ENCODE data around the gene OR56A1.
"Not testable (repeated sequence)": the region's sequence is repeated elsewhere in the genome, so short reads cannot be mapped to it uniquely, and the experiment has no call there.

OR56A1 gene, protein sequence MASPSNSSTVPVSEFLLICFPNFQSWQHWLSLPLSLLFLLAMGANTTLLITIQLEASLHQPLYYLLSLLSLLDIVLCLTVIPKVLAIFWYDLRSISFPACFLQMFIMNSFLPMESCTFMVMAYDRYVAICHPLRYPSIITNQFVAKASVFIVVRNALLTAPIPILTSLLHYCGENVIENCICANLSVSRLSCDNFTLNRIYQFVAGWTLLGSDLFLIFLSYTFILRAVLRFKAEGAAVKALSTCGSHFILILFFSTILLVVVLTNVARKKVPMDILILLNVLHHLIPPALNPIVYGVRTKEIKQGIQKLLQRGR

DNA sequence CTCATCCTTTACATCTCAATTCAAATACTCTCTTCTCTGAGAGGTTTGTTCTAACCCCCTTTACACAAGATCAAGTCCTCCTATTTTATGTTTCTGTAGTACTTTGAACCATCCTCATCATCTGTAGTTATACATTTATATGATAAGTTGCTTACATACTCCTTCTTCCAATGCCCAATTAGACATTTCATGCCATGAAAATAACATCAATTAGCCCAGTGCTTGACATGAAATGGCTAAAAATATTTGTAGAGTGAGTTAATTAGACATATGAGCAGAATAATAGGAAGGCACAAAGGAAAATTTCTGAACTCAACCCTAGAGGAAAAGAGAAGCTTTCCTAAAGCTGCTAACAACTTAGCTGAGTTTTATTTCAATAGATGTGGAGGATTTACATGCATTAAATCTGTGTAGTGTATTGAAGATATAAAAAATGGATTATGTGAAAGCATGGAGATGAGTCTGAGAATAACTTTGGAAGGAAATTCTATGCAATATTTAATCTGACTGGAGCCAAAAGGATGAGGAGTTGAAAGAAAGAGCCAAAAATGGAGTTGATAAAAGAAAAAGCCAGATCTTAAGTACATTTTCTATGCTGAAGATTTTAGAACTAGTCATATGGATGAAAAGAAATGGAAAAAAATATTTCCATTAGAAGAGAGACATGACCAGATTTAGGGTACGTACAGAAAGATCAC, at the start of gene OR56A1:
Gene OR56A1, minus strand, starts transcription at position 51 of the 698 bp plus-strand sequence. CDS start 3,066 bp downstream, outside the sequence.
- Histone ChIP-seq H3K4me1 (no peaks in the 10 kb centered on the region), H3K4me3 (no peak within 1 kb of the TSS), H3K27me3 (ENCODE audit: low read depth) (peaks cover 3% of the 10 kb centered on the region; the same call in 1 of the 2 replicates), H3K36me3 (replicated peaks) (no peaks in the 10 kb centered on the region), H3K9me3 (no peaks in the 10 kb centered on the region)
- in situ Hi-C loops (cut with MboI; ENCODE audit: low sequenced_read_pairs) = no loop called here
- no peak for DNase-seq (ENCODE audit: low spot score in 2 of 2)

DNA sequence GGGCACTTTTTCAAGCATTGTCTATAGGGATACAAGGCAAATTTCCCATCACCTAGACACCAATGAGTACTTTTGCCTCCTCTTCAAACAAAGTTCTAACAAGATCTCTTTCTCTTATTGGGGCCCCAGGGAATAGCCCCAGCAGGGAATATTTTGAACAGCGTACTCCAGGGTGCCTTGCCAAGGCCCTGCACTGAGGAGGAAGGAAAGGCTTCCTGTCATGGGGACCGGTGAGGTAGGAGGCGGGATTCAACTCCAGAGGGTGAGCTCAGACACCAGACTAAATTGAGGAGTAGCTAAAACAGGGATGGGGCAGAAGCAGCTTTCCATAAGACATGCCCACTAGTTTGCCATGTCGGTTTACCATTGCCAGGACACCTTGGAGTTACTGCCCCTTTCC, 48.9 kb upstream of the OR56A1 start:
- Histone ChIP-seq H3K4me1 (no peaks in the 10 kb centered on the region), H3K9me3 (no peaks in the 10 kb centered on the region), H3K27me3 (ENCODE audit: low read depth) (no peaks in the 10 kb centered on the region), H3K4me3 (no peak overlapping the region), H3K36me3 (replicated peaks) (no peaks in the 10 kb centered on the region)
- in situ Hi-C loops (cut with MboI; ENCODE audit: low sequenced_read_pairs) = no loop called here
- DNase-seq (ENCODE audit: low spot score in 2 of 2) = no peak

DNA sequence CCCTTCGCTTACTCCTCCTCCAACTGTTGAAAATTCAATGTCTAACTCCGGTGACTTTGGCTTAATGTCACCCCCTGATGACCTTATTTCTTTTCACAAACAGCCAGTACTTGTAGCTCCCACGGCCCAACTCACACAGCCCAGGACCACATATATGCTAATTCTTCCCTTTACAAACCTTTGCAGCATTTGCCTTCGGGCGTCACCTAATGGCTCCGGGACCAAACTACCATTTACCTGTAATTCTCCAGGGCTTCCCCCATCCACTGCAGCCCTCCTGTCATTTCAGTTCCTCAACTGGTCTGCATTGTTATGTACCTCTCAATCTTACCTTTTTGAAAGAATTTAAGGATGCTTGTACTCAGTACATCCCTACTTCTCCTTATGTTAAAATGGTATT, 47.2 kb upstream of the OR56A1 start:
- no peak for DNase-seq (ENCODE audit: low spot score in 2 of 2)

DNA sequence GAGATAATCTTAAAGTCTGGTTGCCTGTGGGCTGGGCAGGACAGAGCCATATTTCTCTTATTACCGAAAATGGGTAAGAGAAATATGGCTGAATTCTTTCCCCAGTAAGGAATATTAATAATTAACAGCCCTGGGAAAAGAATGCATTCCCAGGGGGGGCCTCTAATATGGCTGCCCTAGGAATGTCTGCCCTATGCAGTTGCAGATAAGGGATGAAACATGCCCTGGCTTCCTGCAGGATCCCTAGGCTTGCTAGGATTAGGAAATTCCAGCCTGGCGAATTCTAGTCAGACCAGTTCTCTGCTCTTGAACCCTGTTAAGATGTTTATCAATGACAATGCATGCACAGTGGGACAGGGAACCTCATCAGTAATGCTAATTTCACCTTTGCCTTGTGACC, 45.9 kb upstream of the OR56A1 start:
- DNase-seq (ENCODE audit: low spot score in 2 of 2); H3K9me3 ChIP-seq; H3K36me3 ChIP-seq (replicated peaks); H3K4me1 ChIP-seq; H3K27me3 ChIP-seq (ENCODE audit: low read depth); in situ Hi-C loops (cut with MboI; ENCODE audit: low sequenced_read_pairs); H3K4me3 ChIP-seq: not testable (repeated sequence)

More for the DNA sequence above, 47.2 kb upstream of the OR56A1 start:
- Histone ChIP-seq H3K4me1 (no peaks in the 10 kb centered on the region), H3K4me3 (no peak overlapping the region), H3K36me3 (replicated peaks) (no peaks in the 10 kb centered on the region), H3K9me3 (no peaks in the 10 kb centered on the region), H3K27me3 (ENCODE audit: low read depth) (no peaks in the 10 kb centered on the region)
- in situ Hi-C loops (cut with MboI; ENCODE audit: low sequenced_read_pairs) = no loop called here

GRCh38 chr11:6067502-6067901, 36.9 kb upstream of the OR56A1 start:
- H3K4me1 ChIP-seq = no peaks in the 10 kb centered on the region
- H3K4me3 ChIP-seq = no peak overlapping the region
- H3K27me3 ChIP-seq (ENCODE audit: low read depth) = no peaks in the 10 kb centered on the region
- no peak for DNase-seq (ENCODE audit: low spot score in 2 of 2)
- in situ Hi-C loops (cut with MboI; ENCODE audit: low sequenced_read_pairs) = no loop called here
- no peaks in the 10 kb centered on the region for H3K9me3 ChIP-seq
- H3K36me3 ChIP-seq (replicated peaks) = no peaks in the 10 kb centered on the region

DNA sequence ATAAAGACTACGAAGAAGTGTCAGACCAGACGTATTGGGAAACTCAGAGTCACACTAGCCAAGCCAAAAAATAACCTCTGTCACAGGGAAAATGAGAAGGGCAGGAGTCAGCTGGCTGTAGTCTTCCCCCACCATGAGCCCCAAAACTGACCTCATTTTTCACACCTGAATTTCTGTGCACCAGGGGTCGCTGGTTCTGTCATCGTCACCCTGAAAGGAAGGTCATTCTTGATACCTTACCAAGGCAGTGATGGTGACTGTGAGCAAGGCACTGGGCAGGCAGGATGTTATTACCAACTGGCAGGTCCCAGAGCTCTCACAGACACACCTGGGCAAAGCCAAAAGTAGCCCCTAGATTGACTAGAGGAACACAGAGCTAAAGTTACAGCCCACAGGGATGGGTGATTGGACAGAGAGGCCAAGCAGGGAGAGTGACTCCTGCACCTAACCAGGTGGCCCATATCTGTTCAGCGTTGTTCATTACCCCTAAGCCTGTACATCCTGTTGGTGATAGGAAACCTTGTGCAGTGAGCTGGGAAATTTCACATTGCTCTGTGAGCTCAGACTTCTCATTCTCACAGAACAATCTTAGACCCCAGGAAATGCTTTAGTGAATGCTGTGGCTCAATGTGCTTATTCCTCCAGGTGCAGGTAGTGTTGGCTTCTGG, 32.3 kb upstream of the OR56A1 start:
- Histone ChIP-seq H3K9me3 (no peaks in the 10 kb centered on the region), H3K4me3 (no peak overlapping the region), H3K4me1 (no peaks in the 10 kb centered on the region), H3K36me3 (replicated peaks) (no peaks in the 10 kb centered on the region), H3K27me3 (ENCODE audit: low read depth) (no peaks in the 10 kb centered on the region)
- in situ Hi-C loops (cut with MboI; ENCODE audit: low sequenced_read_pairs) = no loop called here
- no peak for DNase-seq (ENCODE audit: low spot score in 2 of 2)

DNA sequence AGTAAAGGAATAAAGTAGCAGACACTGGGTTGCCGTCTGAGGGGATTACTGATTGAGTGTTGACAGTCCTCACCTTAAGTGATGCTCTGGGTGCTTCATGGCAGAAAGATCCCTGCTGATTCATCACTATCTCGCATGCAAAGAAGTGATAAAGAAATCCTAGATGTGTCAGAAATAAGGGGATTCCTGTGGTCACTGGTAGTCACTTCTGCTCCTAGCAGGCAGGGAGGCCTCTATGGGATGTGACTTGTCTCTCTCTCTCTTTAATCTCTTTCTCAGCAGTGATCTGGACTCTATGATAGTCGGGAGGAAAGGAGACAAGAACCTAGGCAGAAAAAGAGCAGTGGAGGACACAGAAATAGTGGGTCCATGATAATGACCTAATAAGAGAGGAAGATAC, 30.9 kb upstream of the OR56A1 start:
- in situ Hi-C loops (cut with MboI; ENCODE audit: low sequenced_read_pairs) = no loop called here
- no peaks in the 10 kb centered on the region for H3K27me3 ChIP-seq (ENCODE audit: low read depth)
- H3K9me3 ChIP-seq = no peaks in the 10 kb centered on the region
- H3K4me3 ChIP-seq = no peak overlapping the region
- H3K4me1 ChIP-seq = no peaks in the 10 kb centered on the region
- DNase-seq (ENCODE audit: low spot score in 2 of 2) = no peak
- no peaks in the 10 kb centered on the region for H3K36me3 ChIP-seq (replicated peaks)

DNA sequence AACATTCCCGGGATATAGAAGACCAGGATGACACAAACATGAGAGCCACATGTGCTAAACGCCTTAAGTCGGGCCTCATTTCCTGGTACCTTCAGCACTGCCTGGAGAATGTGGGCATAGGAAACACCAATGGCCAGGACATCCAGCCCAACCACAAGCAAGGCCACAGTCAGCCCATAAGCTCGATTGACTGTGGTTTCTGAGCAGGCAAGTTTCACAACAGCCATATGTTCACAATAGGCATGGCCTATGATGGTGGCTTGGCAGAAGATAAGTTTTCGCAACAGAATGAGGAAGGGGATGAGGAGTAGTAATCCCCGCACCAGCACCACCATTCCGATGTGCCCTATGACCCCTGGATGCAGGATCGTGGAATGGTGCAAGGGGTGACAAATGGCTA, 26.9 kb upstream of the OR56A1 start:
- in situ Hi-C loops (cut with MboI; ENCODE audit: low sequenced_read_pairs) = no loop called here
- no peaks in the 10 kb centered on the region for H3K36me3 ChIP-seq (replicated peaks)
- H3K4me3 ChIP-seq = no peak overlapping the region
- peaks cover 2% of the 10 kb centered on the region; the same call in 1 of the 2 replicates for H3K27me3 ChIP-seq (ENCODE audit: low read depth)
- DNase-seq (ENCODE audit: low spot score in 2 of 2) = no peak
- H3K4me1 ChIP-seq = no peaks in the 10 kb centered on the region
- H3K9me3 ChIP-seq = no peaks in the 10 kb centered on the region

DNA sequence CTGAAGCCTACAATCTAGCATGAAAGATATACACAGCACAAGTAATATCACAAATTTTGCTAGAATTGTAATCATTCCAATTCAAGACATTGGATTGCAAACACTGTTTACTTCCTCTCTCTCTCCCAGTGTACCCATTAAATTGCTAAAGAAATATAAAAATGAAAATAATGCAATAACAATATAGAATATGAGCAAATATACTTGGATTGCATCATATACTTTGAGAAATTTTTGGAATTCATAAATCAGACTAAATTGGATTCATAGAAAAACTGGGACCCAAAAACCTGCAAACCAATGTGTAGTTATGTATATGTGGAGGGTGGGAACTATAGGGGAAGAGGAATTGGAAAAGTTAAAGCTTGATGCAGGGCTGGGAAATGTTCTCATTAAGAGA, 25.0 kb upstream of the OR56A1 start:
- in situ Hi-C loops (cut with MboI; ENCODE audit: low sequenced_read_pairs) = no loop called here
- DNase-seq (ENCODE audit: low spot score in 2 of 2) = no peak
- no peaks in the 10 kb centered on the region for H3K36me3 ChIP-seq (replicated peaks)

DNA sequence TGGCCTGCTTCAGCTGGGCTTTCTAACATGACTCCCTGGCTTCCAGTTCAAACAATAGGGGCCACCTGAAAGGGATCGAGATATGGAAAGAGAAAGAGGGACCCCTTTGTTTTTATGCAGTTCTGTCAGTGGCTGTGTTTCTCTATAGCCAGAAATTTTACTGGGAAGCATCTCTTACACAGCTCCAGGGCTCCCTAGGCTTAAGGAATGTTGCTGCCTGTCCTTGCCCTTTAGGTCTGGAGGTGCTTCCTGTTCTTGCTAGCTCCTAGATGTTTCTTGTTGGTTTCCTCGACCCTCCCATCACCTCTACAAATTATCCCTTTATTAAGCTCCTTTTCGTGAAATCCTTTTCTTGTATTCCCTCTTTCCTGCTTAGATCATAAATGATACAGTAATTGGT, 21.8 kb upstream of the OR56A1 start:
- H3K36me3 ChIP-seq (replicated peaks) = no peaks in the 10 kb centered on the region
- no peak overlapping the region for H3K4me3 ChIP-seq
- no peaks in the 10 kb centered on the region for H3K9me3 ChIP-seq
- H3K27me3 ChIP-seq (ENCODE audit: low read depth) = peaks cover 2% of the 10 kb centered on the region; the same call in 1 of the 2 replicates
- DNase-seq (ENCODE audit: low spot score in 2 of 2) = no peak
- no peaks in the 10 kb centered on the region for H3K4me1 ChIP-seq
- in situ Hi-C loops (cut with MboI; ENCODE audit: low sequenced_read_pairs) = no loop called here

More for the DNA sequence above, 25.0 kb upstream of the OR56A1 start:
- Histone ChIP-seq H3K9me3 (no peaks in the 10 kb centered on the region), H3K4me1 (no peaks in the 10 kb centered on the region), H3K4me3 (no peak overlapping the region), H3K27me3 (ENCODE audit: low read depth) (peaks cover 2% of the 10 kb centered on the region; the same call in 1 of the 2 replicates)

DNA sequence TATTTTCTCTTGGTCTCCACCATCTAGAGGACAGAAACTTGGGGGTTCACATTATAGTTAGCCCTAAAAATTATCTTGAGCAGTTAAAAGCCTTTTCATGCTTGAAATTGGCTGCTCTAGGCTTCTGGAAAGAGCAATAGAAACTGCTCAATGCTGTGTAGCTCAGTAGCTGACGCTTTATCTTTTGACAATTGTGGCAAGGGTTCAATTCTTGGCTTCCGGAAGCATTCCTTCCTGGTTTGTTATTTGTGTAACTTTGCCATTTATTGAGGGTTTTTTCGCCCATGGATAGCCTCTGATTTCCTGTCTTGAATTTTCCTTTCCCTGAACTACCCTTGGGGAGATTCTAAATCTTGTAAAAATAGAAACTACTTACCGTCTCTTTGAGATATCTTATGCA, 10.3 kb upstream of the OR56A1 start:
- no peaks in the 10 kb centered on the region for H3K9me3 ChIP-seq
- DNase-seq (ENCODE audit: low spot score in 2 of 2) = no peak
- no peaks in the 10 kb centered on the region for H3K27me3 ChIP-seq (ENCODE audit: low read depth)
- H3K36me3 ChIP-seq (replicated peaks) = no peaks in the 10 kb centered on the region
- H3K4me3 ChIP-seq = no peak overlapping the region
- no peaks in the 10 kb centered on the region for H3K4me1 ChIP-seq
- in situ Hi-C loops (cut with MboI; ENCODE audit: low sequenced_read_pairs) = no loop called here

DNA sequence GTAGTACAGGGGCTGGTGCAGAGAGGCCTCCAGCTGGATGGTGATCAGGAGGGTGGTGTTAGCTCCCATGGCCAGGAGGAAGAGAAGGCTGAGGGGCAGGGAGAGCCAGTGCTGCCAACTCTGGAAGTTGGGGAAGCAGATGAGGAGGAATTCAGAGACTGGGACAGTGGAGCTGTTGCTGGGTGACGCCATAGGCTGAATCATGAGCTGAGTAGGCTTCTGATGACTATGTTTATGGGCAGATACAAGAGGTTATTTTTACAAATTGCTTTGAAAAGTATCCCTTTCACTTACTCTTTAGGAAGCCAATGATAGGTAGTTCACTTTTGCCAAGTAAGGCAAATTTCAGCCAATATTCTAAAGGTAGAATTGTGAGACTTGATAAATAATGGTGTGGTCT, 3.1 kb downstream of the OR56A1 start:
- H3K4me1 ChIP-seq = no peaks in the 10 kb centered on the region
- no peak for DNase-seq (ENCODE audit: low spot score in 2 of 2)
- H3K27me3 ChIP-seq (ENCODE audit: low read depth) = peaks cover 4% of the 10 kb centered on the region; the same call in 1 of the 2 replicates
- H3K36me3 ChIP-seq (replicated peaks) = no peaks in the 10 kb centered on the region
- H3K4me3 ChIP-seq = no peak overlapping the region
- H3K9me3 ChIP-seq = no peaks in the 10 kb centered on the region
- in situ Hi-C loops (cut with MboI; ENCODE audit: low sequenced_read_pairs) = loop anchor here (5.0 kb wide), 1 partner anchor 325 kb away; no protein-coding TSS in a partner anchor

GRCh38 chr11:6025056-6025455, 5.5 kb downstream of the OR56A1 start:
- Histone ChIP-seq H3K4me1 (no peaks in the 10 kb centered on the region), H3K27me3 (ENCODE audit: low read depth) (peaks cover 4% of the 10 kb centered on the region; the same call in 1 of the 2 replicates), H3K4me3 (no peak overlapping the region), H3K36me3 (replicated peaks) (no peaks in the 10 kb centered on the region), H3K9me3 (no peaks in the 10 kb centered on the region)
- DNase-seq (ENCODE audit: low spot score in 2 of 2) = no peak
- in situ Hi-C loops (cut with MboI; ENCODE audit: low sequenced_read_pairs) = loop anchor here (5.0 kb wide), 1 partner anchor 327 kb away; no protein-coding TSS in a partner anchor

GRCh38 chr11:6022956-6023355, 7.6 kb downstream of the OR56A1 start:
- peaks cover 4% of the 10 kb centered on the region; the same call in 1 of the 2 replicates for H3K27me3 ChIP-seq (ENCODE audit: low read depth)
- no peaks in the 10 kb centered on the region for H3K36me3 ChIP-seq (replicated peaks)
- peak in 1 of 2 experiments; percentile 11 for DNase-seq (ENCODE audit: low spot score in 2 of 2)
- no peaks in the 10 kb centered on the region for H3K9me3 ChIP-seq
- no peaks in the 10 kb centered on the region for H3K4me1 ChIP-seq
- H3K4me3 ChIP-seq = no peak overlapping the region
- in situ Hi-C loops (cut with MboI; ENCODE audit: low sequenced_read_pairs) = no loop called here
